ENCODE data around the gene KLRC4. TPM values are rescaled to one million over a fixed set of nuclear protein-coding genes. Genes with fewer than 3 reads are reported as not detected.
"Not testable (repeated sequence)": the region's sequence is repeated elsewhere in the genome, so short reads cannot be mapped to it uniquely, and the experiment has no call there.

The KLRC4 gene
- total RNA-seq, 1 donor from 2014 or later = not detected

GRCh38 chr12:10425938-10426337, 16.4 kb upstream of the KLRC4 start:
- not testable (repeated sequence) for H3K4me1 Mint-ChIP-seq (ENCODE audit: low read depth); H3K9me3 Mint-ChIP-seq; H3K4me3 Mint-ChIP-seq; H3K36me3 Mint-ChIP-seq (ENCODE audit: low read depth); DNase-seq (ENCODE audit: low spot score); H3K27me3 Mint-ChIP-seq (ENCODE audit: insufficient read depth); H3K27ac Mint-ChIP-seq
- intact Hi-C loops (cut with micrococcal nuclease) = loop anchor here (2.0 kb wide), 1 partner anchor 15 kb away; no protein-coding TSS in a partner anchor

- not testable (repeated sequence) for H3K9me3 Mint-ChIP-seq; H3K36me3 Mint-ChIP-seq (ENCODE audit: low read depth); H3K27me3 Mint-ChIP-seq (ENCODE audit: insufficient read depth); H3K27ac Mint-ChIP-seq; H3K4me1 Mint-ChIP-seq (ENCODE audit: low read depth); H3K4me3 Mint-ChIP-seq; DNase-seq (ENCODE audit: low spot score)
- intact Hi-C loops (cut with micrococcal nuclease) = loop anchor here (2.0 kb wide), 1 partner anchor 16 kb away; no protein-coding TSS in a partner anchor
Measured at GRCh38 chr12:10424260-10424899, 14.8 kb upstream of the KLRC4 start.

- H3K4me3 Mint-ChIP-seq; DNase-seq (ENCODE audit: low spot score); intact Hi-C loops (cut with micrococcal nuclease); H3K9me3 Mint-ChIP-seq; H3K27me3 Mint-ChIP-seq (ENCODE audit: insufficient read depth); H3K4me1 Mint-ChIP-seq (ENCODE audit: low read depth); H3K27ac Mint-ChIP-seq; H3K36me3 Mint-ChIP-seq (ENCODE audit: low read depth): not testable (repeated sequence)
Measured at GRCh38 chr12:10422159-10422558, 12.6 kb upstream of the KLRC4 start.

GRCh38 chr12:10420334-10420733, 10.8 kb upstream of the KLRC4 start, which contains the start of gene KLRC3:
KLRC3 (minus strand) TSS chr12:10420595; CDS start chr12:10420550, 45 bp downstream.
- H3K9me3 Mint-ChIP-seq; H3K36me3 Mint-ChIP-seq (ENCODE audit: low read depth); H3K4me3 Mint-ChIP-seq; H3K27ac Mint-ChIP-seq; DNase-seq (ENCODE audit: low spot score); intact Hi-C loops (cut with micrococcal nuclease); H3K27me3 Mint-ChIP-seq (ENCODE audit: insufficient read depth); H3K4me1 Mint-ChIP-seq (ENCODE audit: low read depth): not testable (repeated sequence)

- DNase-seq (ENCODE audit: low spot score) = no peak
- Mint-ChIP-seq H3K27ac (no peak overlapping the region), H3K4me1 (ENCODE audit: low read depth) (no peaks in the 10 kb centered on the region), H3K4me3 (no peak overlapping the region), H3K36me3 (ENCODE audit: low read depth) (no peaks in the 10 kb centered on the region), H3K9me3 (no peaks in the 10 kb centered on the region), H3K27me3 (ENCODE audit: insufficient read depth) (peaks cover 15% of the 10 kb centered on the region)
- intact Hi-C loops (cut with micrococcal nuclease) = no loop called here
Measured at GRCh38 chr12:10408842-10409241, 715 bp downstream of the KLRC4 start.

- intact Hi-C loops (cut with micrococcal nuclease) = no loop called here
- Mint-ChIP-seq H3K36me3 (ENCODE audit: low read depth) (no peaks in the 10 kb centered on the region), H3K9me3 (no peaks in the 10 kb centered on the region), H3K27me3 (ENCODE audit: insufficient read depth) (peaks cover 10% of the 10 kb centered on the region), H3K4me3 (no peak overlapping the region), H3K27ac (no peak overlapping the region), H3K4me1 (ENCODE audit: low read depth) (no peaks in the 10 kb centered on the region)
- DNase-seq (ENCODE audit: low spot score) = no peak
Measured at GRCh38 chr12:10406725-10407124, 2.8 kb downstream of the KLRC4 start.

- no peaks in the 10 kb centered on the region for H3K9me3 Mint-ChIP-seq
- intact Hi-C loops (cut with micrococcal nuclease) = no loop called here
Measured at GRCh38 chr12:10405294-10405693, 4.3 kb downstream of the KLRC4 start.

GRCh38 chr12:10404798-10405197, 4.8 kb downstream of the KLRC4 start:
- no peaks in the 10 kb centered on the region for H3K4me1 Mint-ChIP-seq (ENCODE audit: low read depth)
- H3K4me3 Mint-ChIP-seq = no peak overlapping the region
- H3K36me3 Mint-ChIP-seq (ENCODE audit: low read depth) = no peaks in the 10 kb centered on the region
- DNase-seq (ENCODE audit: low spot score) = no peak
- no peak overlapping the region for H3K27ac Mint-ChIP-seq
- H3K9me3 Mint-ChIP-seq = no peaks in the 10 kb centered on the region
- intact Hi-C loops (cut with micrococcal nuclease) = no loop called here
- H3K27me3 Mint-ChIP-seq (ENCODE audit: insufficient read depth) = peaks cover 15% of the 10 kb centered on the region

More at GRCh38 chr12:10405294-10405693, 4.3 kb downstream of the KLRC4 start:
- H3K27ac Mint-ChIP-seq = no peak overlapping the region
- no peaks in the 10 kb centered on the region for H3K4me1 Mint-ChIP-seq (ENCODE audit: low read depth)
- peaks cover 14% of the 10 kb centered on the region for H3K27me3 Mint-ChIP-seq (ENCODE audit: insufficient read depth)
- no peaks in the 10 kb centered on the region for H3K36me3 Mint-ChIP-seq (ENCODE audit: low read depth)
- H3K4me3 Mint-ChIP-seq = no peak overlapping the region
- DNase-seq (ENCODE audit: low spot score) = no peak

- Mint-ChIP-seq H3K9me3 (no peaks in the 10 kb centered on the region), H3K4me3 (no peak overlapping the region), H3K27ac (no peak overlapping the region), H3K36me3 (ENCODE audit: low read depth) (no peaks in the 10 kb centered on the region), H3K4me1 (ENCODE audit: low read depth) (no peaks in the 10 kb centered on the region), H3K27me3 (ENCODE audit: insufficient read depth) (peaks cover 17% of the 10 kb centered on the region)
- intact Hi-C loops (cut with micrococcal nuclease) = no loop called here
- no peak for DNase-seq (ENCODE audit: low spot score)
Measured at GRCh38 chr12:10400829-10401228, 8.7 kb downstream of the KLRC4 start.

- intact Hi-C loops (cut with micrococcal nuclease) = no loop called here
- H3K36me3 Mint-ChIP-seq (ENCODE audit: low read depth) = no peaks in the 10 kb centered on the region
- no peak overlapping the region for H3K4me3 Mint-ChIP-seq
- no peaks in the 10 kb centered on the region for H3K9me3 Mint-ChIP-seq
- H3K27me3 Mint-ChIP-seq (ENCODE audit: insufficient read depth) = peaks cover 20% of the 10 kb centered on the region
- H3K4me1 Mint-ChIP-seq (ENCODE audit: low read depth) = no peaks in the 10 kb centered on the region
- no peak overlapping the region for H3K27ac Mint-ChIP-seq
- DNase-seq (ENCODE audit: low spot score) = no peak
Measured at GRCh38 chr12:10398168-10398567, 11.4 kb downstream of the KLRC4 start.

- H3K27ac Mint-ChIP-seq = no peak overlapping the region
- DNase-seq (ENCODE audit: low spot score) = no peak
- no peaks in the 10 kb centered on the region for H3K4me1 Mint-ChIP-seq (ENCODE audit: low read depth)
- no peak overlapping the region for H3K4me3 Mint-ChIP-seq
- intact Hi-C loops (cut with micrococcal nuclease) = no loop called here
- no peaks in the 10 kb centered on the region for H3K9me3 Mint-ChIP-seq
- H3K36me3 Mint-ChIP-seq (ENCODE audit: low read depth) = no peaks in the 10 kb centered on the region
- peaks cover 24% of the 10 kb centered on the region for H3K27me3 Mint-ChIP-seq (ENCODE audit: insufficient read depth)
Measured at GRCh38 chr12:10397296-10397695, 12.3 kb downstream of the KLRC4 start.

GRCh38 chr12:10396176-10396575, 13.4 kb downstream of the KLRC4 start:
- H3K36me3 Mint-ChIP-seq (ENCODE audit: low read depth); H3K4me1 Mint-ChIP-seq (ENCODE audit: low read depth); DNase-seq (ENCODE audit: low spot score); intact Hi-C loops (cut with micrococcal nuclease); H3K27ac Mint-ChIP-seq; H3K4me3 Mint-ChIP-seq; H3K9me3 Mint-ChIP-seq: not testable (repeated sequence)
- H3K27me3 Mint-ChIP-seq (ENCODE audit: insufficient read depth) = peaks cover 26% of the 10 kb centered on the region

- H3K27me3 Mint-ChIP-seq (ENCODE audit: insufficient read depth) = peaks cover 23% of the 10 kb centered on the region
- H3K9me3 Mint-ChIP-seq = no peaks in the 10 kb centered on the region
- H3K4me1 Mint-ChIP-seq (ENCODE audit: low read depth) = no peaks in the 10 kb centered on the region
- H3K27ac Mint-ChIP-seq = no peak overlapping the region
- no peaks in the 10 kb centered on the region for H3K36me3 Mint-ChIP-seq (ENCODE audit: low read depth)
- H3K4me3 Mint-ChIP-seq = no peak overlapping the region
- intact Hi-C loops (cut with micrococcal nuclease) = no loop called here
- DNase-seq (ENCODE audit: low spot score) = no peak
Measured at GRCh38 chr12:10395390-10395998, 14.1 kb downstream of the KLRC4 start.
